Skin of body (tissue), 2 donors: ENCODE data around the gene MBOAT1. TPM values are rescaled to one million over a fixed set of nuclear protein-coding genes. Genes with fewer than 3 reads are reported as not detected.
"Not testable (repeated sequence)": the region's sequence is repeated elsewhere in the genome, so short reads cannot be mapped to it uniquely, and the experiment has no call there.

Source experiments
- DNase-seq: peaks from one replicate; lab custom pipeline; 2025; lab: John Stamatoyannopoulos, UW
- total RNA-seq: library from RNA; depleted of rRNA; stranded (reverse); fragments of >200 nt; gene quantifications from one replicate; pipeline ENCODE4 v1.2.3, GENCODE V29; 2014

The MBOAT1 gene
- total RNA-seq, 1 donor from 2014 or later, result 11.8 TPM

DNA sequence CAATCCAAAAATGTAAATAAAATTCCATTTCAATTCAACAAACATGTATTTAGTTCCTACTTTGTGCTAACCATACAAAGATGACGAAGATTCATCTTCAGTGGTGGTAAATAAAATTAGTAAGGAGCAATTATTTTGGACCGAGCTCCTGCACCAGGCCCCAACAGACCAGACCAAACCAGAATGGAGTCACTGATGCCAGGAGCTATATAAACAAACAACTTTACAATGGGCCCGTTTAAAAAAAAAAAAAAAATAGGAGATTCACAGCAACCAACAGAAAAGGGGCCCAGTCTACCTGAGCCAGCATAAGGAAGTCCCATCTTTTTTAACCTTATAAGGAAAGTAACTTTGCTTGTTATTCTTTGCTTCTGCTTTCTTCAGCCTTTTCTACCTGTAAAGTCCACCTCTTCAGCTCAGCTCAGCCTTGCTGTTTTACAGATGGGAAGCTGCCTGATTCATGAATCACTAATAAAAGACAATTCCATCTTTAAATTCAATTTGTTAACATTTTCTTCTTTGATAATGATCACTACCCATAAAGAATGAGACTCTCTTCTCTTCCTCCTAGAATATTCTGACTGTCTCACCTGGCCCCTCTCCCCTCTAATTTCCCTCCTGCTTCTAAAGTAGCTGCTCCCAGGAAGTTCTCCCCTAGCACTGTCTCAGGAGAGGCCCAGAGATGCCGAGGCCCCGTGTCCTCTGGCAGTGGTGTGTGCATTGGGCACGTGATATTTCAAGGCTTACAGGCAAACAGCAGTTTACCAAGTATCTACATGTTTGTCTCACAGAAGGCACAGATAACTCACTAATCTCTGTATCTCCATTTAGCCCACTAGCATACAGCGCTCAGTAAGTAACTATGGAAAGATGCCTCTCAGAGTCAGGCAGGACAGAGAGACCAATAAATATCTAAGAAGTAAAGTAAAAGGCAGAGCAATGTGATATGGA is 8.4 kb downstream of the MBOAT1 start:
- DNase-seq, result no peak

DNA sequence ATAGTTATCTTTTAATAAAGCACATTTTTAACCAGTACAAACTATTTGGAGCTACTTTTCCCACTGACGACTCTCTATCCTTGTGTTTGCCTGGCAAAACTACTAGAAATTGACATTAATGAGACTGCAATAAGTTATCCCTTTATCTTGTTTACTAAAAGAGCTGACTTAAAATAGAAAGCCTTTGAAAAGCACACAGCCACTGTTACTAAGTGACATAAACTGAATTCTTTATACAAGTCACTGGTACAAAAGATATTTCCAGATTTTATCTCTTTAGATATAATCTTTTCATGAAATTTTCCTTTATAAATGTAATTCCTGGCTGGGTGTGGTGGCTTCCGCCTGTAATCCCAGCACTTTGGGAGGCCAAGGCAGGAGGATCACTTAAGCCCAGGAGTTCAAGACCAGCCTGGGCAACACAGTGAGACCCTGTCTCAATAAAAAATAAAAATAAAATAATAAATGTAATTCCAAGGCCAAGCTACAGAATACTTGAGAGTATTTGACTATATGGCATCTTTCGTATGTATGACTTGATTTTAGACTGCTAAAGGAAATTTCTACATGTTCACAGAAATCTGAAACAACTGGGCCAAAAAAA is 9.5 kb downstream of the MBOAT1 start:
- no peak for DNase-seq

DNA sequence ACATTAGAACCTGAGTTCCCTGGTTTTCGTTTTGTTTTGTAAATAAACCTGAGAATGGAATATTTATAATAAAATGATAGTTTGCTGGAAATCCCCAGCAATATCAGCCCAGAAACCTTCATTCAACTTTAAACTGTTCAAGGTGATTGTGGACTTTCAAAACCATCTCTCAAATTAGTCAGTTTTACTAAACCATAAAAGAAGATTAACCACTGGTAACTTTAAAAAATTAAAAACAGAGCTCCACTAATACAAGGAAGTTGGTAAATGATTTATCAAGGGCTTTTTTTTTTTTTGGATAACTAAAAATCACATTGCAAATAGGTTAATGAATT is 10.0 kb downstream of the MBOAT1 start:
- no peak for DNase-seq

DNA sequence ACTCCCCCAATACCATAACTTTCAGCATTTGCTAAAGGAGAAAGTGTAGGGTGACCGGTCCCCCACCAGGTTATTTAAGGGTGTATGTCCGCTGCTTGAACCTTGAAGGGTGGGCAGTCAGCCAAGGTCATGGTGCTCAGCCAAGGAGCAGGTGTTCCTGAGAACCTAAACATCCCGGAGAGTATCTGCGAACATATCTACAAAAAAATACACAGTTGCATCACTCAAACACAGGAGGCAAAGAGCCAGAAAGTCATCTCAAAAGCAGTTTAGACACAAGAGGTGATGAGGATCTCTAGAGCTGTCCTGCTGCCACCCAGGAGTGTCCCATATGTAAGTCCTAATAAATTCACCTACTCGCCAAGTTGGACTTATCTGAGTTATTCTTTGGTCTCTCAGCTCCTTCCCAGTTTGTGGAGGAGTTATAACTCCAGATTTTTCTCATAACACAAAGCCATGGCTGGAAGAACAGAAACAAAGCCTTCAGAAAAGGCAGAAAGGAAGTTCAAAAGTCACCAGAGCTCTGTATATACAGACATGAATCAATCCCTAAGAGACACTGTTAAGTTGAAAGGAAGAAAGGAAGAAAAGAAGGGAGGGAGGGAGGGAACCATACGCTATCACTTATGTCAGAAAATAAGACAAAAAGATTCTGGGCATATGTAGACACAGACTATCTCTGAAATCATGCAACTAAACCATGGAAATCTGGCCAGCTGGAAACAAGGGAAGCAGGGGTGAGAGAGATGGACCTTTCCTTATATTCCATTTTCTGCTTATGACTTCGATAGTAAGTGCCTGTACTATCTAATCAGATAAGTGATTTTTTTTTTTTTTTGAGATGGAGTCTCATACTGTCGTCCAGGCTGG is 11.3 kb downstream of the MBOAT1 start:
- no peak for DNase-seq

DNA sequence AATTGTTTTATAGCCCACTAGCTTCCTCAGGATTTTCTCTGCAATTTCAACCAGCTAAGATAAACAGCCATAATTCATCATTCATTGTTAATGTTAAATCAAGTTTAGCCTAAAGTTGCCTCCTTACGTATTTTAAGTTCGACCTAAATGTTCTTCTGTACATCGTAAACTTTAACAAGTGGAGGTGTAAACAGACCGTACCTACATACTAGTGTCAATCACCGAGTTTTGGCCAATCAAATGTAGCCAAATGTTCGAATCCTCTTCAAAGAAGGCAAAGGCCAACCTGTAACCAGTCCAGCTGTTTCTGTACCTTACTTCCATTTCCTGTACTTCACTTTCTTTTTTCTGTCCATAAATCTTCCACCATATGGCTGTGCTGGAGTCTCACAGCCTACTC is 13.5 kb downstream of the MBOAT1 start:
- no peak for DNase-seq

DNA sequence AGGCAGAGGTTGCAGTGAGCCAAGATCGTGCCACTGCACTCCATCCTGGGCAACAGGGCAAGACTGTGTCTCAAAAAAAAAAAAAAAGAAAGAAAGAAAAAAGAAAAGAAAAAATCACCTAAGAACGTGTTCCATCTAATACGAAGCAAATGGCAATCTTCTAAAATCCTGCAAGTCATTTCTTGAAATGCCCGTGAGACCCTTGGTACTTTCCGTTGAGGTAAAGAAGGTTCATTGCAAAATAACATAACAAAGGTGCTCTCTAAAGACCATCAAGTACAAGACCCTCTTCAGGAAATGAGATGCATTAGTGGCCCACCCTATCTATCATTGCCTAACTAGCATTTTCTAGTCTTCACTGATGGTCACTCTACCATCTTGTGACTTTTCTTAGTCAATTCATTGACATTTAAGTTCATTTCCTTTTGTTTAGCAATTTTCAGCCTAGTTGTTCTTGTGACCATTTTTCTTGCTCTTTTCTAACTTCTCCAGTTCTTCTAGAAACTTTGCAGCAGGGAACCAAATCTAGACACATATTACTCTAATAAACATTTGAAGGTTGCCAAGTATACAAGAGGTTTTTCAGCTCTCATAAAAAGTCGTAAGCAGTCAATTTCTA is 14.0 kb downstream of the MBOAT1 start:
- no peak for DNase-seq

DNA sequence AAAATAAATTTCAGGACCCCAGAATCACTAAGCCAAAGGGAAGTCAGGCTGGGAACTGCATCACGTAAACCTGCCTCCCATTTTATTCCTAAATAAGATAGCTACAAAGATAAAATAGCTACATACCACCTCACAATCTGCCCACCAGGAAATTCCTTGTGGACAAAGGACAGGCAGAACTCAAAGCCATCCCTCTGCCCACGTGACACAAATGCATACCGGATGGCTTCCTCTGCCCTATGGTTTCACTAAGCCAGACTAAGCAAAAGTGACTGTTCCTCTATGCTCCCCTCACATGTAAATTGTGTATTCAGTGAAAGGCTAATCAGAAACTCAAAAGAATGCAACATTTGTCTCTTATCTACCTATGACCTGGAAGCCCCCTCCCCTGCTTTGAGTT is 15.0 kb downstream of the MBOAT1 start:
- DNase-seq, result no peak

DNA sequence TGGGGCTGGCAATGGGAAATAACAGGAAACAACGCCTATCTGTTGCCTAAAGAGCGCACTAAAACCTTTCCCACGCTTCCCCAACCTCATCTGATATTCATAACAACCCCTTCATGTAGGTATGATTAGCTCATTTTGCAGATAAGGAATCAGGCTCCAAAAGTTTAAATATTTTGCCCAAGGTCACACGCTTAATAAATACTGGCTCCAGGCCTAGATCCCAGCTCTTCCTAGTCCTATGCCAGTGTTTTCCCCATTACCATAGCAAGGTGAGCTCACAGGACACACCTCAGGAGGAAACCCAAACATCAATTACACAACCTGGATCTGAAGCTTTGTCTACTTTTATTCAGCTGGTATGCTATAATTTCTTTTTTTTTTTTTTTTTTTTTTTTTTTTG is 19.6 kb downstream of the MBOAT1 start:
- DNase-seq, result no peak

DNA sequence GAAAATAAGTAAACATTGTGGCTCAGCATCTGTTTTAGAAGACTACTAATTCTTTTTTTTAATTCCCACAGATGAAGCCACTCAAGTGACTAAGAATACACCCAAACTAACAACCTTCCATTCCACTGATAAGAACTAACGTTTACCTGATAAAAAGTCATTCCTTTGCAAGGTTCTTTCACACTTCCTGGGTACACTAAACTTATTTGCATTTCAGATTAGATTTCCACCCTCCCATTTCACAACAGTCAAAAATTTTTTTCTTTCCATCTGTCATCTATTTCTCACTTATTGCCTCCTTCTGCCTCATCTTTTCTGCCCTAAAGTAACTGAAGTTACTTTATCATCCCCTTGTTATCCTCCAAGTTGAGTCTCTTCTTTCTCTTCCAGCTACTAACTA is 20.3 kb downstream of the MBOAT1 start:
- no peak for DNase-seq

DNA sequence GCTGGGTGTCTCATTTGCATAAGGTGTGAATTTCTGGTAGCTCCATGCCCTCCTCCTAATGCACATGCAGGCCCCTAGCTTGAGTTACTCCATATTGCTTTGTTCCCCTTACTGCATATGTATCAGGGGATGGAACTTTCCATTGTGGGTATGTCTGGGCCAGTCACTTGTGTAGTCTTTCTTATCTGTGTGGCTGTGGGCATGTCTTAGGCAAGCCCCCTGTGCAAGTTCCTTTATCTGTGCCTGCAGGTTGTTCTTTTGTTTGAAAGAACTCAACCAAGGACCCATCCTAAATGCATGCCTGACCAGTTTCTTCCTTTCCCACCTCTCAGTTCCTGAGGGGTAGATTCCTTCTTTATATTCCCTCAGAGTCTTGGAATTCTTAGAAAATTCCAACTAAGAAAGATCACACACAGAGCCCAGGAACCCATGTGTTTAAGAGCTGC is 23.6 kb downstream of the MBOAT1 start:
- no peak for DNase-seq

DNA sequence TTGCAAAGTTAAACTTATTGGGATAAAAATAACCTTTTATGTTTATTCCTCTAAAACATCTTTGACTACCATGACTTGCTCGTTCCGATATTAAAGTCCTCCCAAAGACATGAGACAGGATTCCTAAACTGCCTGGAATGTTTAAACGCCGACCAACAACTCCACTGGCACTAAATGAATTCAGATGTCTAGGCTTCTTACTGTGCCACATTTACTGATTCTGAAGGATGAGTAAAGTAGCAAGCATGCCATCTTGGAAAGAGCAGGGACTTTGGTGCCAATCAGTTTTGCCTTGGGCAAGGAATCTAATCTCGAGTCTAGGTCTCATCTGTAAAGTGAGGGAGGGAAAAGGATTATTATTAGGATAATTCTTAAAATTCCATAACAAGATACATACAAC is 25.3 kb downstream of the MBOAT1 start:
- no peak for DNase-seq

DNA sequence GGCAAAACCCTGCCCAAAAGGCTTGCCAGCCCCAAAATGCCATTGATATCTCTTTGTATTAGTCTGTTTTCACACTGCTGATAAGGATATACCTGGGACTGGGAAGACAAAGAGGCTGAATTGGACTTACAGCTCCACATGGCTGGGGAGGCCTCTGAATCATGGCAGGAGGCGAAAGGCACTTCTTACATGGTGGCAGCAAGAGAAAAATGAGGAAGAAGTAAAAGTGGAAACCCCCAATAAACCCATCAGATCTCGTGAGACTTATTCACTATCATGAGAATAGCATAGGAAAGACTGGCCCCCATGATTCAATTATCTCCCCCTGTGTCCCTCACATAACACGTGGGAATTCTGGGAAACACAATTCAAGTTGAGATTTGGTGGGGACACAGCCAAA is 28.6 kb downstream of the MBOAT1 start:
- DNase-seq, result no peak

DNA sequence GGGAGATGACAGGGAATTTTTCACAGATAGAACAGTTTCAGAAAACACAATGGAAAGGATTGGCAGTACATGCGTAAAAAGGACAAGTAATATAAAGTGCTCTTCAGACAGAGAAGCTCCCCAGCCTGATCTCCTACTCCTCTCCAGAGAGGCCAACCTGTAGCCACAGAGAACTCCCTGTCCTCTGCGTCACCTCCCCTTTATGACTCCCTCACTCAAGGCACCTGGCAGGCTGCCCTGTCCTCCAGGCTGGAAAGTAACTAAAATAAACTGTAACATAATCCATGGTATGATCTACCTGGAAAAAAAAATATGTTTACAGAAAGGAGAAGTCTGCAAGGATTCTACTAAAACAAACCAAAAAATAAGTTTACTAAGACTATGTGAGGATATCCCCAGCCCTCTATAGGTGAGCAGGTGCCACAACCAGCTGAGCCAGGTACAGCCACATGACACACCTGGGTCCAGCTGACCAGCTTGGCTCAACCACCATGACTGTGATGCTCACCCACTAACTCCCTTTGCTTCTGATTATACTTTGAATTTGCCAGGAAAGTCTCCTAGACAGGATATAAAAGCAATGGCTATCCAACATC is 29.2 kb downstream of the MBOAT1 start:
- DNase-seq, result no peak

DNA sequence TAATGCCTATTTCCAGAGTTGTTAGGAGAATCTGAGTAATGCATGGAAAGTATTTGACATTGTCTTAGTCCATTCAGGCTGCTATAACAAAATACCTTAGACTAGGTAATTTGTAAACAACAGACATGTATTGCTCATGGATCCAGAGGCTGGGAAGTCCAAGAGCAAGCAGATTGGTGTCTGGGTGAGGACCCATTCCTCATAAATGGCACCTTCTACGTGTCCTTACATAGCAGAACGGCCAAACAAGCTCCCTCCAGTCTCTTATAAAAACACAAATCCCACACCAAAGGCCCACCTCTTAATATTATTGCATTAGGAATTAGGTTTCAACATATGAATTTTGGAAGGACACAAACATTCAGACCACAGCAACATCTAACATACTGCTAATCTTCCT is 30.2 kb downstream of the MBOAT1 start:
- no peak for DNase-seq

DNA sequence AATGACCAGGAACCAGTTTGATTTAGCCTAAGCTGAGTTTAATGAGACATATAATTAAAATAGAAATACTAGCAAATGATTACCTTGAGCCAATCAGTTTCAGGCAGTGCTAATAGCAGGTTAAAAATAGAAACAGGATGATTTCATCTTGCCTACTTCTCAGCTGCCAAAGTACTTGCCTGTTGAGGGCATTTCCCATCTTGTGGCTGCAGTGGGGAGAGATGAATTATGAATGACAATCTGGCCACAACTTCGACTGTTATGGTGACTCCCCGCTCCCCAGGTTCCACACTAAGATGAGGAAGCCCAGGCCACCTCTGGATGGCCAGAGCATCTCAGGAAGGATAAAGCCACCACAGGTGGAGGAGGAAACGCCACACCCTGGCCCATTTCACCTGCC is 31.3 kb downstream of the MBOAT1 start:
- no peak for DNase-seq

DNA sequence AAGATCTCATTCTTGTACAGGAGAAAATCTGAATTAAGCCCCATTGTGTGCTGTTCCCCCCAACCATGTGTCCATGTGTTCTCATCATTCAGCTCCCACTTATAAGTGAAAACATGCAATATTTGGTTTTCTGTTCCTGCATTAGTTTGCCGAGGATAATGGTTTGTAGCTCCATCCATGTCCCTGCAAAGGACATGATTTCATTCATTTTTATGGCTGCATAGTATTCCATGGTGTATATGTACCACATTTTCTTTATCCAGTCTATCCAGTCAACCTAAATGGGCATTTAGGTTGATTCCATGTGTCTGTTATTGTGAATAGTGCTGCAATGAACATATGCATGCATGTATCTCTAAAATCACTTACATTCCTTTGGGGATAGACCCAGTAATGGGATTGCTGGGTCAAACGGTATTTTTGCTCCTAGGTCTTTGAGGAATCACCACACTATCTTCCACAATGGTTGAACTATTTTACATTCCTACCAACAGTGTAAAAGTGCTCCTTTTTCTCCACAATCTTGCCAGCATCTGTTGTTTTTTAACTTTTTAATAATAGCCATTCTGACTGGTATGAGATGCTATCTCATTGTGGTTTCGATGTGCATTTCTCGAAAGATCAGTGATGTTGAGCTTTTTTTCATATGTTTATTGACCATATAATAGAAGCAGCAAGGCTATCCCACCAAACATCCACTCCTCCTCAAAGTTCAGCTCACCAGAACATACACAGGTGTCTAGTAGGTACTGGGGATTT is 32.8 kb downstream of the MBOAT1 start:
- not testable (repeated sequence) for DNase-seq

DNA sequence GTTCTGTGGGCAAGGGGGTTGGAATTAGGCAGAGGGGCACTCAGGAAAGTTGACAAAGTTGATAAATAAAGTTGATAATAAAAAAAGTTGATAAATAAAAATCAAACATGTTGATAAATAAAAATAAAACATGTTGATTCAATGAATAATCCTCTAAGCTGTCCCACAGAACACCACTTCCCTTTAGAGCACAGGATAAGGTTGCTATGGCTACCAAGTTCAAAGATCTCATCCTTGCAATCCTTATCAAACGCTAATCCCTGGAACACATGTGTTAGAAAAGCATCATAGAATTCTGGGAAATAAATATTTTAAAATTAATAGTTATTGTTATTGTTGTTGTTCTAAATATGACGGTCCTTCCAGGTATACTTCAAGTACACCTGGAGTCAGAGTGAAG is 33.9 kb downstream of the MBOAT1 start:
- no peak for DNase-seq

DNA sequence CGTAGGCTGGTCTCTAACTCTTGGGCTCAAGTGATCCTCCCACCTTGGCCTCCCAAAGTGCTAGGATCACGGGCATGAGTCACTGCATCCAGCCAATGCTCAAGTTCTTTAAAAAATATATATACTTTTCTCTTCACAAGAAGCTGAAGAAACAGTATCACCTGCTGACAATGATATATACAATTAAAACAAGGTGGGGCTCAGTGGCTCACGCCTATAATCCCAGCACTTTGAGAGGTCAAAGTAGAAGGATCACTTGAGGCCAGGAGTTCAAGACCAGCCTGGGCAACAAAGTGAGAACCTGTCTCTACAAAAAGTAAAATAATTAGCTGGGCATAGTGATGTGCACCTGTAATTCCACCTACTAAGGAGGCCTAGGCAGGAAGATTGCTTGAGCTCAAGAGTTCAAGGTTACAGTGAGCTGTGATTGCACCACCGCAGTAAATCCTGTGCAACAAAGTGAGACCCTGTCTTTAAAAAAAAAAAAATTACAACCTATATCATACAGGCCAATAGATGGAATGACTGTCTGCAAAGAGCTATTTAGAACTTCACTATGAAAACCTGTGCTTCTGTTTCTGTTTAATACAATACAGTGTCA is 36.4 kb downstream of the MBOAT1 start:
- no peak for DNase-seq

DNA sequence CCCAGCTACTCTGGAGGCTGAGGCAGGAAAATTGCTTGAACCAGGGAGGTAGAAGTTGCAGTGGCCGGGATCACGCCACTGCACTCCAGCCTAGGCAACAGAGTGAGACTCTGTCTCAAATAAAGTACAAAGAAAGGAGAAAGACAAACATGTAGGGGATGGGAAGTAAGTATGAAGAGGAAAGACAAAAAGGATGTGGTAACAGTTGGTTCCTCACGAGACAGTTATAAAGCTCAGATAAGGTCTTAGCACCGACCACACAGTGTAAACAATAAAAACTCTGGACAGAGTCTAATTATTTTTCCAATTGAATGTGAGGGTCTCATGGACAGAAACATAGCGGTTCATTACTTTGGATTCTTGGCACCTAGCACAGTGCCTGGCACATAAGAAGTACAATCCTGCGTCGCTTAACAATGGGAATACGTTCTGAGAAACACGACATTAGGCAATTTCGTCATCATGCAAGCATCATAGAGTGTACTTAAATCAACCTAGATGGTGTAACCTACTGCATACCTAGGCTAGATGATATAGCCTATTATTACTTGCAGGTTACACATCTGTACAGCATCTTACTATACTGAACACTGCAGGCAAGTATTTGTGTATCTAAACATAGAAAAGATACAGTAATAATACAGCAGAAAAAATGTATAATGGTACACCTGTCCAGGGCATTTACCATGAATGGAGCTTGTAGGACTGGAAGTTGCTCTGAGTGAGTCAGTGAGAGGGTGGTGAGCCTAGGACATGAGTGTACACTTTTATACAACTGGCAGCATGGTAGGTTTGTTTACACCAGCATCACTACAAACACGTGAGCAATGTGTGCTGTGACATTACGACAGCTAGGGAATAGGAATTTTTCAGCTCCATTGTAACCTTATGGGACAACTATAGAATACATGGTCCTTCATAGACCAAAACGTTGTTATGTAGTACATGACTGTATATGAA is 38.2 kb downstream of the MBOAT1 start:
- no peak for DNase-seq
